ENCODE data around the gene CHI3L1.

DNA sequence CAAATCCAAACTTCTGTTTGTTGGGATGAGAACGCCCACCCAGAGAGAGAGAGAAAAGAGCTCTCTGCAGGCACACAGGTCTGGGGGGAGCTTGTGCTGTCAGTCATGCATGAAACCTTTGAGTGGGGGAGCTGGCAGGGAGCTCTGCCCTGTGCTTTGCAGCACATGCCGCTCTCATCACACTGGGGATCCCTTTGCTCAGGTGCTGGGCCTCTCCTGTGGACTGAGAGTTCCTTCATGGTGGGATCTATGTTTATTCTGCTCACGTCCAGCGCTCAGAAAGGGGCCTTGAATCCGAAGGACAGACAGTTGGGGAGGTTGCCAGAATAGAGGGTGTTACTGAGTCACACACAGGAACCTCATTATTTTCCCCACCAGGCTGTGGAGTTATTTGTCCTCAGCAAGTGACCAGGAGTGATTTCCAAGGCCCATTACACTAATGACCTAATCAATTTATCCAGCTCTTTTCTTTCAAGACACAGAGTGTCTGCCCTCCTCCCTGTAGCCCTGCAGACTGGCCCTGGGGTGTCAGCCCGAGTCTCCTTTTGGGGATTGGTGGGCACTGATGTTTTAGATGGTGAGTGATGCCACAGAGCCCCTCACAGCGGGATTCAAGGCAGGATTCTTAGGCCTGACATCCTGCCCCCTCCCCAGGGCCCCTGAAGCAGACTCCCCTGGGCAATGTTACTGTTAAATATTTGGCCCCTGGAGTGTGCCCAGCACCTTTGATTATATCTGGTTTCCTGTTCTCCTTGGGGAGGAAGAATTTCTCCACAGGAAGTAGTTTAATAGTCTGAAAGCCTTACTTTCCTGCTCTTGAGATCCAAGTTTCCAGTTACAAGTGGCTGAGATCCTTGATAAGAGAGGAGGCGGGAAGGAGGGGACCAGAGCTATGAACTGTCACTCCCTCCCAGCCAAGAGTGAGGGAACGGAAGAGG, 33.2 kb downstream of the CHI3L1 start:
- TF ChIP-seq, protein P1, sequence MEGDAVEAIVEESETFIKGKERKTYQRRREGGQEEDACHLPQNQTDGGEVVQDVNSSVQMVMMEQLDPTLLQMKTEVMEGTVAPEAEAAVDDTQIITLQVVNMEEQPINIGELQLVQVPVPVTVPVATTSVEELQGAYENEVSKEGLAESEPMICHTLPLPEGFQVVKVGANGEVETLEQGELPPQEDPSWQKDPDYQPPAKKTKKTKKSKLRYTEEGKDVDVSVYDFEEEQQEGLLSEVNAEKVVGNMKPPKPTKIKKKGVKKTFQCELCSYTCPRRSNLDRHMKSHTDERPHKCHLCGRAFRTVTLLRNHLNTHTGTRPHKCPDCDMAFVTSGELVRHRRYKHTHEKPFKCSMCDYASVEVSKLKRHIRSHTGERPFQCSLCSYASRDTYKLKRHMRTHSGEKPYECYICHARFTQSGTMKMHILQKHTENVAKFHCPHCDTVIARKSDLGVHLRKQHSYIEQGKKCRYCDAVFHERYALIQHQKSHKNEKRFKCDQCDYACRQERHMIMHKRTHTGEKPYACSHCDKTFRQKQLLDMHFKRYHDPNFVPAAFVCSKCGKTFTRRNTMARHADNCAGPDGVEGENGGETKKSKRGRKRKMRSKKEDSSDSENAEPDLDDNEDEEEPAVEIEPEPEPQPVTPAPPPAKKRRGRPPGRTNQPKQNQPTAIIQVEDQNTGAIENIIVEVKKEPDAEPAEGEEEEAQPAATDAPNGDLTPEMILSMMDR (IDR thresholded peaks at IDR 0.05) = no peak
- no peak for TF ChIP-seq POLR2A (IDR thresholded peaks at IDR 0.05)
